ENCODE results near the gene RPS4Y1. TPM values are rescaled to one million over a fixed set of nuclear protein-coding genes. Genes with fewer than 3 reads are reported as not detected.

Gene RPS4Y1
- total and polyA plus RNA-seq, 2 of the 8 experiments (the other 6 are each of a cell fraction or from before 2014, with no cell fraction given) = 259 to 790 TPM

GRCh38 chrY:2841471-2841893 is at the start of gene RPS4Y1 (continued):
- TF ChIP-seq CHD7 (IDR thresholded peaks at IDR 0.05; ENCODE audit: insufficient replicate concordance, low read length) = no peak
- TF ChIP-seq TAF7 (optimal IDR thresholded peaks at IDR 0.05; ENCODE audit: borderline replicate concordance, low read depth, low read length) = peak; percentile 91
- TF ChIP-seq TAF1 (IDR thresholded peaks at IDR 0.05; ENCODE audit: low read depth, low read length) = peak; percentile 96
- peak; percentile 30; the same call in 1 of the 2 replicates for TF ChIP-seq YY1 (IDR thresholded peaks at IDR 0.05; ENCODE audit: low read depth, low read length)
- peak; percentile 93 for TF ChIP-seq TBP (IDR thresholded peaks at IDR 0.05; ENCODE audit: low read depth, low read length)
- TF ChIP-seq GTF2F1 (IDR thresholded peaks at IDR 0.05; ENCODE audit: borderline replicate concordance, low read depth, low read length) = peak; percentile 61; the same call in 1 of the 2 replicates
- peak; percentile 46; the same call in 1 of the 2 replicates for TF ChIP-seq USF2 (IDR thresholded peaks at IDR 0.05; ENCODE audit: low read length)
- TF ChIP-seq BCL11A (IDR thresholded peaks at IDR 0.05; ENCODE audit: low read depth in 2 of 2, low read length in 2 of 2) = no peak
- TF ChIP-seq SP1 (IDR thresholded peaks at IDR 0.05; ENCODE audit: low read depth, low read length) = peak; percentile 52; the same call in 1 of the 2 replicates
- peak in 1 of 2 experiments; percentile 93; a peak in 2 of 3 replicates for TF ChIP-seq POLR2A (IDR thresholded peaks at IDR 0.05; ENCODE audit: control extremely low read depth in 1 of 2, low read depth in 2 of 2, low read length in 2 of 2)
- TF ChIP-seq POLR2AphosphoS5 (IDR thresholded peaks at IDR 0.05; ENCODE audit: low read depth, low read length) = peak; percentile 85
- no peak for TF ChIP-seq CHD2 (IDR thresholded peaks at IDR 0.05; ENCODE audit: low read length)

Measured in H1 (cell line).